Measurements from ENCODE around the gene SERINC3. TPM values are rescaled to one million over a fixed set of nuclear protein-coding genes. Genes with fewer than 3 reads are reported as not detected.

The SERINC3 gene
- total and polyA plus RNA-seq, 2 donors (not counting 3 experiments of a cell fraction or from before 2014, with no cell fraction given) = 83.7 to 177 TPM

DNA sequence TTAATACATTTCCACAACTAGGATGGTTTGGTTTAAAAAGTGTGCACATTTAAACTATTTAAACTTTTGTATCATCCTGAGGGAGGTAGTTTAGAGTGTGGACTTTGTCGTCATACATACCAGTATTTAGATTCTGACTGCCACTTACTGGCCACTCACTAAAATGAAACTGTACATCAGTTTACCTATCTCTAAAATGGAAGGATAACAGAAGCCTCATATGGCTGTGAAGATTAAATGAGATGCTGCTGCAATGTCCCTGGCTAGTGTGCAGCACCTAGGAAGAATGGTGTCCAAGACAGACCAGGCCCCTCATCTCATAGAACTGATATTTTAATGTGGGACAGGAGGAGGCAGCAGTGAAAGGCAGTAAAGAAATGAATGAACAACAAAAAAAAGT is 48.5 kb upstream of the SERINC3 start:
- no peaks in the 10 kb centered on the region for H3K9me3 ChIP-seq (replicated peaks; ENCODE audit: control insufficient read depth, insufficient read depth, low read length)
- POLR2A ChIA-PET = no interaction called here
- no peak overlapping the region for H3K27ac ChIP-seq (ENCODE audit: insufficient read depth, low read depth, low read length)
- CTCF ChIA-PET = interaction anchor here (1.5 kb wide), 1 partner anchor 12 kb away, joined by 7 read pairs; no protein-coding TSS in a partner anchor
- dilution Hi-C loops (cut with MboI; ENCODE audit: extremely low pct_ligation_motif_present, low sequenced_read_pairs) = no loop called here
- H3K4me3 ChIP-seq (replicated peaks in 1 of 3; ENCODE audit: insufficient read depth in 1 of 3, low read depth in 1 of 3, low read length in 3 of 3) = no peak overlapping the region
- peaks cover 15% of the 10 kb centered on the region for H3K4me1 ChIP-seq (ENCODE audit: control insufficient read depth, extremely low read depth, insufficient read depth, low read length)
- no peaks in the 10 kb centered on the region for H3K27me3 ChIP-seq (ENCODE audit: control insufficient read depth in 2 of 2, insufficient read depth in 2 of 2, low read length in 2 of 2)
- no peak overlapping the region for H3K4me2 ChIP-seq (ENCODE audit: insufficient read depth, low read length)
- BruUV-seq (replicated peaks) = no TSS peak
- DNase-seq (ENCODE audit: low read depth, low spot score) (no peak), FAIRE-seq (no peak)
- no peak overlapping the region for H3K9ac ChIP-seq (replicated peaks; ENCODE audit: extremely low read depth, insufficient read depth, low read length)
- no peaks in the 10 kb centered on the region for H3K9me1 ChIP-seq (replicated peaks; ENCODE audit: control insufficient read depth, extremely low read depth, insufficient read depth, low read length)
- H3K36me3 ChIP-seq (ENCODE audit: control insufficient read depth in 2 of 2, extremely low read depth in 1 of 2, insufficient read depth in 2 of 2, low read length in 2 of 2) = no peaks in the 10 kb centered on the region
- H2AFZ ChIP-seq (ENCODE audit: low read depth, low read length) = no peak overlapping the region
- intact Hi-C loops (cut with micrococcal nuclease) = no loop called here
- no peaks in the 10 kb centered on the region for H4K20me1 ChIP-seq (replicated peaks; ENCODE audit: control insufficient read depth, extremely low read depth, insufficient read depth, low read length)
- no peak for TF ChIP-seq EZH2 (IDR thresholded peaks at IDR 0.05; ENCODE audit: borderline replicate concordance, low read depth, low read length, severe bottlenecking)
- TF ChIP-seq, protein P1, sequence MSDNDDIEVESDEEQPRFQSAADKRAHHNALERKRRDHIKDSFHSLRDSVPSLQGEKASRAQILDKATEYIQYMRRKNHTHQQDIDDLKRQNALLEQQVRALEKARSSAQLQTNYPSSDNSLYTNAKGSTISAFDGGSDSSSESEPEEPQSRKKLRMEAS (IDR thresholded peaks at IDR 0.05; ENCODE audit: insufficient read depth, insufficient read length) = no peak
- TF ChIP-seq, protein P2, sequence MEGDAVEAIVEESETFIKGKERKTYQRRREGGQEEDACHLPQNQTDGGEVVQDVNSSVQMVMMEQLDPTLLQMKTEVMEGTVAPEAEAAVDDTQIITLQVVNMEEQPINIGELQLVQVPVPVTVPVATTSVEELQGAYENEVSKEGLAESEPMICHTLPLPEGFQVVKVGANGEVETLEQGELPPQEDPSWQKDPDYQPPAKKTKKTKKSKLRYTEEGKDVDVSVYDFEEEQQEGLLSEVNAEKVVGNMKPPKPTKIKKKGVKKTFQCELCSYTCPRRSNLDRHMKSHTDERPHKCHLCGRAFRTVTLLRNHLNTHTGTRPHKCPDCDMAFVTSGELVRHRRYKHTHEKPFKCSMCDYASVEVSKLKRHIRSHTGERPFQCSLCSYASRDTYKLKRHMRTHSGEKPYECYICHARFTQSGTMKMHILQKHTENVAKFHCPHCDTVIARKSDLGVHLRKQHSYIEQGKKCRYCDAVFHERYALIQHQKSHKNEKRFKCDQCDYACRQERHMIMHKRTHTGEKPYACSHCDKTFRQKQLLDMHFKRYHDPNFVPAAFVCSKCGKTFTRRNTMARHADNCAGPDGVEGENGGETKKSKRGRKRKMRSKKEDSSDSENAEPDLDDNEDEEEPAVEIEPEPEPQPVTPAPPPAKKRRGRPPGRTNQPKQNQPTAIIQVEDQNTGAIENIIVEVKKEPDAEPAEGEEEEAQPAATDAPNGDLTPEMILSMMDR (IDR thresholded peaks at IDR 0.05; ENCODE audit: extremely low read depth in 1 of 2, insufficient read depth in 1 of 2, low read depth in 1 of 2, low read length in 2 of 2) = no peak
- no peak for TF ChIP-seq JUN (IDR thresholded peaks at IDR 0.05; ENCODE audit: borderline replicate concordance, insufficient read depth, insufficient read length, low read depth)
- TF ChIP-seq GATA2 (IDR thresholded peaks at IDR 0.05; ENCODE audit: insufficient read depth, insufficient read length, low read depth, low read length) = no peak
- no peak for TF ChIP-seq POLR2AphosphoS5 (IDR thresholded peaks at IDR 0.05; ENCODE audit: insufficient read depth, low read depth, low read length)
- TF ChIP-seq MYC (IDR thresholded peaks at IDR 0.05; ENCODE audit: low read depth, low read length) = no peak
- no peak for TF ChIP-seq POLR2A (IDR thresholded peaks at IDR 0.05; ENCODE audit: low read depth, low read length)
- TF ChIP-seq FOS (IDR thresholded peaks at IDR 0.05; ENCODE audit: borderline replicate concordance, insufficient read depth, low read length) = no peak
- H3K79me2 ChIP-seq (ENCODE audit: control insufficient read depth, insufficient read depth, low read length) = no peaks in the 10 kb centered on the region

Data from endothelial cell of umbilical vein (primary cell).